ENCODE results near the gene MYBPC2.

DNA sequence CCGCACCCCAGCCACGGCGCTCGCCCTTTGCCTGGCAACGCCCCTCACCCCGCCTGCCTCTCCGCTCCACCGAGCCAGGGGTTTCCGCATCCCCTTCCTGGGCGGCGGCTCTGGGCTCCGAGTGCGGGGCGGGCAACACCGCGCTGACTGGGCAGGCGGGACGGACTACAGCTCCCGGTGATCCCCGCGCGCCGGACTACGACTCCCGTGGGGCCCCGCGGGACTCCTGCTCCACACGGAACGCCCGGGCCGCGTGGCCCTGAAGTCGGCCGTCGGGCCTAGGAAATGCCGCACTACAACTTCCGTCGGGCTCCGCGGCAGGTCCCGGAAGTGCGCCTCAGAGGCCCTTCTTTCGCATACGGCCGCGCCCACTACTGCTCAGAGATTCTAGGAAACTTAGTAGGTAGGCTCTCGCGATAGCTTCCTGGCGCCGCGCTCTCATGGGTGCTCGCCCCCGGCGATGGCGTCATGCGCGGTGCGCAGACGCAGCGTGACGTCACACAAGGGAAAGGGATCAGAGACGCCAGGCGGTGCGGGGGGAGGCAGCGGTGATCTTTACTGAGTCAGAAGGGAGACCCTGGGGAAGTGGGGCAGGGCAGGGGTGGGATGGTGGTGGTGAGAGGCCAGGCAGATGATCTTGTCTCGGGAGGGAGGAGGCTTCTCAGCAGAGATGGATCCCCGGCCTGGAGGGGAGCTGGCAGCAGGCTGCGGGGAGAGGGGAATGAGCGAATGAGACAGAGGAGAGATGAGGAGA lies 78.6 kb downstream of the MYBPC2 start, which contains the start of gene JOSD2:
- peak; percentile 54 for TF ChIP-seq POLR2AphosphoS5 (IDR thresholded peaks at IDR 0.05)
- TF ChIP-seq, protein P1, sequence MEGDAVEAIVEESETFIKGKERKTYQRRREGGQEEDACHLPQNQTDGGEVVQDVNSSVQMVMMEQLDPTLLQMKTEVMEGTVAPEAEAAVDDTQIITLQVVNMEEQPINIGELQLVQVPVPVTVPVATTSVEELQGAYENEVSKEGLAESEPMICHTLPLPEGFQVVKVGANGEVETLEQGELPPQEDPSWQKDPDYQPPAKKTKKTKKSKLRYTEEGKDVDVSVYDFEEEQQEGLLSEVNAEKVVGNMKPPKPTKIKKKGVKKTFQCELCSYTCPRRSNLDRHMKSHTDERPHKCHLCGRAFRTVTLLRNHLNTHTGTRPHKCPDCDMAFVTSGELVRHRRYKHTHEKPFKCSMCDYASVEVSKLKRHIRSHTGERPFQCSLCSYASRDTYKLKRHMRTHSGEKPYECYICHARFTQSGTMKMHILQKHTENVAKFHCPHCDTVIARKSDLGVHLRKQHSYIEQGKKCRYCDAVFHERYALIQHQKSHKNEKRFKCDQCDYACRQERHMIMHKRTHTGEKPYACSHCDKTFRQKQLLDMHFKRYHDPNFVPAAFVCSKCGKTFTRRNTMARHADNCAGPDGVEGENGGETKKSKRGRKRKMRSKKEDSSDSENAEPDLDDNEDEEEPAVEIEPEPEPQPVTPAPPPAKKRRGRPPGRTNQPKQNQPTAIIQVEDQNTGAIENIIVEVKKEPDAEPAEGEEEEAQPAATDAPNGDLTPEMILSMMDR (IDR thresholded peaks at IDR 0.05), result peak in 1 of 4 experiments; percentile 17

Data from gastroesophageal sphincter (tissue), 3 donors.